K562 (cell line): ENCODE results near the gene ZNF23. TPM values are rescaled to one million over a fixed set of nuclear protein-coding genes. Genes with fewer than 3 reads are reported as not detected.

ENCODE experiments used
- ATAC-seq: fragments of 200-7000 bp; cut with Tn5 transposase; 3 replicates; pipeline ENCODE4 v1.9.1; 2020; ENCODE audit warnings: moderate library complexity
- BruUV-seq: library from RNA; stranded (reverse); fragments of 400-500 nt; replicated peaks from 2 replicates; lab custom pipeline; 2021; lab: Mats Ljungman, UMichigan
- CTCF ChIA-PET: fragments of 300-600 bp; formaldehyde crosslinking; extraction: SDS; loops from one replicate; lab custom pipeline; 2021; ENCODE audit warnings: low intra/inter-chr PET ratio; lab: Yijun Ruan, JAX
- POLR2A ChIA-PET: fragments of 300-600, 350-650 bp; sonication (Branson Sonifier 250); formaldehyde crosslinking; extraction: SDS; loops from one replicate; lab custom pipeline; 2021; ENCODE audit warnings: antibody characterized with exemption, inconsistent platforms; lab: Yijun Ruan, JAX
- DNase-seq, 4 experiments: peaks; one replicate each; pipeline versions ENCODE4 v3.0.0 to v3.0.0-alpha.2; 2011 to 2018; ENCODE audit warnings: low spot score in 3 of 4, mixed read lengths in 3 of 4; ENCODE audit errors: extremely low read depth in 1 of 4
- FAIRE-seq: peaks from 2 replicates; lab custom pipeline; 2011; peaks lifted over from hg19 to GRCh38; lab: Jason Lieb, UNC
- H2AFZ ChIP-seq: 2 replicates; pipeline ENCODE4 v1.6.0; 2011; ENCODE audit warnings: low read depth, low read length, control low read depth, inconsistent platforms
- H3K27ac ChIP-seq: fragments of 200-600 bp; 3 replicates; pipeline ENCODE4 v1.8.0; 2011; ENCODE audit warnings: low read depth, mild to moderate bottlenecking, control low read depth, inconsistent platforms, low read length, moderate library complexity, mixed read lengths; ENCODE audit errors: extremely low read depth
- H3K27me3 ChIP-seq, 2 experiments: fragments of 300-600 bp in 1 of 2; 2 replicates in 1 of 2; 3 replicates in 1 of 2; pipeline versions ENCODE4 v1.6.0 to v1.8.0; 2011; ENCODE audit warnings: inconsistent platforms in 2 of 2, low read length in 2 of 2, mild to moderate bottlenecking in 1 of 2, mixed read lengths in 1 of 2, moderate library complexity in 1 of 2; ENCODE audit not compliant: control insufficient read depth in 2 of 2, insufficient read depth in 2 of 2
- H3K36me3 ChIP-seq: fragments of 300-600 bp; 3 replicates; pipeline ENCODE4 v1.8.0; 2011; ENCODE audit warnings: mild to moderate bottlenecking, low read length, inconsistent platforms; ENCODE audit not compliant: control insufficient read depth, insufficient read depth
- H3K4me1 ChIP-seq, 2 experiments: fragments of 200-600 bp in 1 of 2; replicated peaks in 1 of 2; 2 replicates in 1 of 2; 3 replicates in 1 of 2; pipeline versions ENCODE4 v1.5.1 to v1.8.0; 2011; ENCODE audit warnings: inconsistent platforms in 2 of 2, low read length in 2 of 2, mild to moderate bottlenecking in 1 of 2, mixed read lengths in 1 of 2, moderate library complexity in 1 of 2; ENCODE audit not compliant: control insufficient read depth in 2 of 2, insufficient read depth in 2 of 2
- H3K4me2 ChIP-seq: 2 replicates; pipeline ENCODE4 v1.6.1; 2011; ENCODE audit warnings: low read length, control low read depth, inconsistent platforms, mixed read lengths; ENCODE audit not compliant: insufficient read depth
- H3K4me3 ChIP-seq: fragments of 200-600 bp; sonication (generic), shearing (Covaris generic); 2 replicates; pipeline ENCODE4 v1.5.1; 2016; ENCODE audit warnings: control low read depth, inconsistent platforms
- H3K79me2 ChIP-seq: fragments of 200-600 bp; 3 replicates; pipeline ENCODE4 v1.8.0; 2011; ENCODE audit warnings: low read length, inconsistent platforms; ENCODE audit not compliant: control insufficient read depth, insufficient read depth
- H3K9ac ChIP-seq, 2 experiments: 2 replicates each; pipeline versions ENCODE4 v1.6.0 to v1.6.1; 2011; ENCODE audit warnings: low read depth in 2 of 2, low read length in 2 of 2, control low read depth in 1 of 2, inconsistent platforms in 1 of 2, mild to moderate bottlenecking in 1 of 2, mixed read lengths in 1 of 2; ENCODE audit not compliant: insufficient read depth in 1 of 2
- H3K9me1 ChIP-seq: one replicate; pipeline ENCODE4 v1.6.0; 2011; ENCODE audit warnings: inconsistent platforms, mild to moderate bottlenecking, low read length, moderate library complexity; ENCODE audit not compliant: control insufficient read depth, insufficient read depth
- H3K9me3 ChIP-seq: replicated peaks from 2 replicates; pipeline ENCODE4 v1.5.1; 2011; ENCODE audit warnings: low read depth, low read length, inconsistent platforms; ENCODE audit not compliant: control insufficient read depth, insufficient read depth
- H4K20me1 ChIP-seq: replicated peaks from 2 replicates; pipeline ENCODE4 v1.6.1; 2011; ENCODE audit warnings: low read length, inconsistent platforms, mixed read lengths; ENCODE audit not compliant: control insufficient read depth, insufficient read depth
- MEF2A ChIP-seq: IDR thresholded peaks from 2 replicates; pipeline ENCODE4 v1.6.1; 2011; ENCODE audit warnings: low read depth, mild to moderate bottlenecking, low read length, moderate library complexity; ENCODE audit not compliant: control insufficient read depth
- MTA2 ChIP-seq: fragments of 450-650 bp; IDR thresholded peaks from 2 replicates; pipeline ENCODE4 v1.6.1; 2016; ENCODE audit warnings: low read depth
- ZNF316 ChIP-seq: fragments of 450-650 bp; IDR thresholded peaks from 2 replicates; pipeline ENCODE4 v1.6.1; 2016
- WGBS: fragments of 100-300 bp; shearing (Covaris generic); methylation state at CpG from one replicate; pipeline ENCODE4 v1.1.6; 2016; ENCODE audit warnings: low coverage, mixed read lengths; ENCODE audit not compliant: insufficient coverage; ENCODE audit errors: missing lambda C conversion rate; 5-methylcytosine and 5-hydroxymethylcytosine counted together
- in situ Hi-C: fragments of 300-500 bp; cut with MboI; formaldehyde crosslinking; loops from 4 replicates; pipeline ENCODE4 v1.15.0; 2018; ENCODE audit warnings: inconsistent platforms, mixed read lengths
- intact Hi-C: fragments of 100-400 bp; cut with micrococcal nuclease; formaldehyde crosslinking; loops from 2 replicates; pipeline ENCODE4 v1.14.2; 2022
- polyA plus RNA-seq, 8 experiments: library from polyadenylated mRNA; depleted of rRNA in 4 of 8; stranded (reverse) in 5 of 8; unstranded in 3 of 8; fragments of >200 nt; fragmentation: Nextera tagmentation in 2 of 8; fragmentation: Illumina TruSeq in 1 of 8; extraction: Ambion mirVana in 2 of 8; extraction: Trizol in 1 of 8; gene quantifications; 2 replicates each; pipeline versions ENCODE4 v1.2.1 to v1.2.3, GENCODE V29; 2011 to 2014; ENCODE audit warnings: inconsistent platforms in 1 of 8, missing spikeins in 1 of 8
- total RNA-seq, 7 experiments: library from RNA; depleted of rRNA in 6 of 7; stranded (reverse); fragments of >200 nt in 6 of 7; fragmentation: Illumina TruSeq in 2 of 7; extraction: Trizol in 2 of 7; gene quantifications; 2 replicates each; pipeline versions ENCODE4 v1.2.1 to v1.2.3, GENCODE V29; 2011 to 2021; ENCODE audit warnings: low replicate concordance in 1 of 7
- TF ChIP-seq, protein P1 (sequence below): fragments of 450-650 bp; formaldehyde crosslinking; IDR thresholded peaks from 2 replicates; pipeline ENCODE4 v1.4.0; 2022; ENCODE audit warnings: mild to moderate bottlenecking, moderate library complexity

The ZNF23 gene
- total and polyA plus RNA-seq, 9 of the 15 experiments (the other 6 are each of a cell fraction or from before 2014, with no cell fraction given), result 4.7 to 13.4 (median 11.2) TPM

DNA sequence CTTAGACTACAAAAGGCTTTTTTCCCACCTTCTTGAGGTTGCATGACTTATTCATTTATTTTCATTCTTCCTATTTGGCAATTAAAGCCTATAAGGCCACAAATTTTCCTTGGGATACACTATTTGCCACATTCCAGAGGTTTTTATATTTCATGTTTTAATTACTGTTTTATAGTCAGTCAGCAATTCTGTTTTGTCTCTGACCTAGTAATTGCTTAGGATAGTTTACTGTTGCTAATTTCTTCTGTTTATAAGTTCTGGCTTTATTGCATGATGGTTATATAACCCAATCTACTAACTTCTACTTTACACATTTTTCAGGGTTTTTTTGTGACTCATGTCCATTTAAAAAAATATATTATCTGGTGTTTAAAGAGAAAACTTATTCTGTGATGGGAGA lies 2.5 kb downstream of the ZNF23 start:
- H3K27ac ChIP-seq, result no peak overlapping the region
- H3K36me3 ChIP-seq, result peaks cover 7% of the 10 kb centered on the region; the same call in 2 of the 3 replicates
- no peaks in the 10 kb centered on the region for H4K20me1 ChIP-seq
- no peaks in the 10 kb centered on the region for H3K9me3 ChIP-seq
- FAIRE-seq (no peak), ATAC-seq (no peak), DNase-seq (no peak)
- intact Hi-C loops, result no loop called here
- H3K4me1 ChIP-seq, result peaks cover 4 to 6% of the 10 kb centered on the region in 2 experiments; a peak in 1 of 5 replicates
- H3K9me1 ChIP-seq, result no peaks in the 10 kb centered on the region
- CTCF ChIA-PET, result no interaction called here
- peaks cover 19% of the 10 kb centered on the region for H3K79me2 ChIP-seq
- TF ChIP-seq MTA2 (no peak), ZNF316 (peak; percentile 54)
- TF ChIP-seq, protein P1, sequence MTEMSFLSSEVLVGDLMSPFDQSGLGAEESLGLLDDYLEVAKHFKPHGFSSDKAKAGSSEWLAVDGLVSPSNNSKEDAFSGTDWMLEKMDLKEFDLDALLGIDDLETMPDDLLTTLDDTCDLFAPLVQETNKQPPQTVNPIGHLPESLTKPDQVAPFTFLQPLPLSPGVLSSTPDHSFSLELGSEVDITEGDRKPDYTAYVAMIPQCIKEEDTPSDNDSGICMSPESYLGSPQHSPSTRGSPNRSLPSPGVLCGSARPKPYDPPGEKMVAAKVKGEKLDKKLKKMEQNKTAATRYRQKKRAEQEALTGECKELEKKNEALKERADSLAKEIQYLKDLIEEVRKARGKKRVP (CRISPR knock-in tag), result no peak
- H3K4me3 ChIP-seq, result no peak overlapping the region
- no peak overlapping the region for H3K4me2 ChIP-seq
- H2AFZ ChIP-seq, result no peak overlapping the region
- H3K27me3 ChIP-seq, result no peaks in the 10 kb centered on the region; a peak in 1 of 5 replicates
- in situ Hi-C loops, result no loop called here
- BruUV-seq, result no TSS peak
- no peak overlapping the region for H3K9ac ChIP-seq
- POLR2A ChIA-PET, result interaction anchor here (1.0 to 1.5 kb wide), 2 partner anchors 8 to 24 kb away, joined by 3 to 4 read pairs; no protein-coding TSS in a partner anchor

DNA sequence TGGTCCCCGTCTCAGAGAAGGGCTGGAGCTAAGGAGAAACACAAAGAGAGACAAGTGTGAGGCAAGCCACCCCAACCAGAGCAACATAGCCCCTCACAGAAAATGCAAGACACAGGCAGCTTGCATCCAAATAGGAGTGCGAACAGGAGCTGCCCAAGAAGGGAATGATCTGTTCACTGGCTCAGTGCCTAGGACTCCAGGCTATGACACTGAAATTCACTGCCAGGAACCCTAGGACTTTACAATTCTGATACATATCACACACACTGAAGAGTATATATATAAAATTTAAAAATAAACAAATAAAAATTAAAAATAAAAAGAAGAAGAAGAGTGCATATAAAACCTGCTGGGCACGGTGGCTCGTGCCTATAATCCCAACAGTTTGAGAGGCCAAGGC lies 5.2 kb downstream of the ZNF23 start:
- peaks cover 16% of the 10 kb centered on the region for H3K79me2 ChIP-seq
- no TSS peak for BruUV-seq
- no peak overlapping the region for H2AFZ ChIP-seq
- CTCF ChIA-PET, result no interaction called here
- H3K9me1 ChIP-seq, result no peaks in the 10 kb centered on the region
- H3K4me3 ChIP-seq, result no peak overlapping the region
- peaks cover 2% of the 10 kb centered on the region for H3K9me3 ChIP-seq
- H3K4me1 ChIP-seq, result peaks cover 0 to under 1% of the 10 kb centered on the region in 2 experiments; a peak in 1 of 5 replicates
- in situ Hi-C loops (no loop called here), intact Hi-C loops (no loop called here)
- H3K9ac ChIP-seq, result no peak overlapping the region; a peak in 1 of 4 replicates
- ATAC-seq (no peak), FAIRE-seq (no peak), DNase-seq (no peak)
- H3K27me3 ChIP-seq, result no peaks in the 10 kb centered on the region; a peak in 1 of 5 replicates
- TF ChIP-seq MEF2A, result no peak
- 91% methylated on average over 2 of the region's 4 CpGs for WGBS
- H3K4me2 ChIP-seq, result no peak overlapping the region
- H3K27ac ChIP-seq, result no peak overlapping the region
- POLR2A ChIA-PET, result no interaction called here
- H4K20me1 ChIP-seq, result no peaks in the 10 kb centered on the region
- H3K36me3 ChIP-seq, result peaks cover 21% of the 10 kb centered on the region; the same call in 2 of the 3 replicates
